A673 (cell line): ENCODE results near the gene CUL9. TPM values are rescaled to one million over a fixed set of nuclear protein-coding genes. Genes with fewer than 3 reads are reported as not detected.

Experiments
- BruUV-seq: library from RNA; stranded (reverse); fragments of 400-500 nt; replicated peaks from 2 replicates; lab custom pipeline; 2021; lab: Mats Ljungman, UMichigan
- CTCF ChIA-PET: fragments of 300-600 bp; sonication (Branson Sonifier 250); formaldehyde crosslinking; loops from one replicate; lab custom pipeline; 2022; ENCODE audit warnings: antibody characterized with exemption; lab: Charles Lee
- POLR2A ChIA-PET: fragments of 300-600 bp; sonication (Branson Sonifier 250); formaldehyde crosslinking; loops from one replicate; lab custom pipeline; 2022; ENCODE audit warnings: antibody characterized with exemption; ENCODE audit not compliant: low non-redundant PET; lab: Charles Lee
- DNase-seq: peaks from one replicate; pipeline ENCODE4 v3.0.0-alpha.2; 2015; ENCODE audit warnings: low spot score
- H3K27ac ChIP-seq: fragments of 200-600 bp; sonication (generic); 2 replicates; pipeline ENCODE4 v1.5.1; 2016; ENCODE audit warnings: mixed run types, low read depth, mild to moderate bottlenecking, mixed read lengths, antibody characterized with exemption, low read length; ENCODE audit not compliant: poor library complexity, severe bottlenecking
- H3K27me3 ChIP-seq: fragments of 200-600 bp; sonication (generic); replicated peaks from 2 replicates; pipeline ENCODE4 v1.6.1; 2017; ENCODE audit warnings: mixed run types, low read depth, mild to moderate bottlenecking, mixed read lengths, antibody characterized with exemption, low read length; ENCODE audit not compliant: insufficient read depth, poor library complexity
- H3K36me3 ChIP-seq: fragments of 200-600 bp; sonication (generic); 2 replicates; pipeline ENCODE4 v1.6.1; 2016; ENCODE audit warnings: mixed run types, mild to moderate bottlenecking, mixed read lengths, antibody characterized with exemption, low read length; ENCODE audit not compliant: insufficient read depth, poor library complexity, severe bottlenecking
- H3K4me1 ChIP-seq: fragments of 200-600 bp; sonication (generic); 2 replicates; pipeline ENCODE4 v1.6.1; 2017; ENCODE audit warnings: mixed run types, mild to moderate bottlenecking, mixed read lengths, antibody characterized with exemption, low read length; ENCODE audit not compliant: insufficient read depth, poor library complexity, severe bottlenecking
- H3K4me3 ChIP-seq: fragments of 200-600 bp; sonication (generic); 2 replicates; pipeline ENCODE4 v1.5.1; 2016; ENCODE audit warnings: low read depth, mixed run types, mild to moderate bottlenecking, mixed read lengths, low read length; ENCODE audit not compliant: poor library complexity, severe bottlenecking
- H3K9me3 ChIP-seq: fragments of 200-600 bp; sonication (generic); 2 replicates; pipeline ENCODE4 v1.6.1; 2016; ENCODE audit warnings: mixed run types, low read depth, mild to moderate bottlenecking, mixed read lengths, antibody characterized with exemption, low read length; ENCODE audit not compliant: poor library complexity, severe bottlenecking
- EZH2 ChIP-seq: fragments of 200-600 bp; sonication (generic); IDR thresholded peaks from 2 replicates; pipeline ENCODE4 v1.6.1; 2017; ENCODE audit warnings: borderline replicate concordance, low read depth, mild to moderate bottlenecking, mixed read lengths, antibody characterized with exemption, low read length; ENCODE audit not compliant: poor library complexity, severe bottlenecking
- intact Hi-C: fragments of 100-400 bp; cut with micrococcal nuclease; formaldehyde crosslinking; loops from one replicate; pipeline ENCODE4 v1.10.0; 2022; ENCODE audit not compliant: unreplicated experiment
- total RNA-seq: library from RNA; stranded (reverse); gene quantifications from 2 replicates; pipeline ENCODE4 v1.2.3, GENCODE V29; 2021
- TF ChIP-seq, protein P1 (sequence below): fragments of 300-800, 200-600 bp; sonication (generic); conservative IDR thresholded peaks from 2 replicates; pipeline ENCODE4 v1.5.1; 2017; ENCODE audit warnings: low read depth, mild to moderate bottlenecking, antibody characterized with exemption, low read length, moderate library complexity, mixed read lengths

Gene CUL9
- total RNA-seq, 1 experiment from 2014 or later = 38.7 TPM

- Histone ChIP-seq H3K9me3 (no peaks in the 10 kb centered on the region), H3K4me1 (no peaks in the 10 kb centered on the region), H3K27me3 (no peaks in the 10 kb centered on the region), H3K36me3 (peaks cover 5% of the 10 kb centered on the region), H3K27ac (no peak overlapping the region), H3K4me3 (no peak overlapping the region)
- no TSS peak for BruUV-seq
- intact Hi-C loops = no loop called here
- POLR2A ChIA-PET = no interaction called here
- DNase-seq = no peak
- CTCF ChIA-PET = no interaction called here
- TF ChIP-seq EZH2 = no peak
- TF ChIP-seq, protein P1, sequence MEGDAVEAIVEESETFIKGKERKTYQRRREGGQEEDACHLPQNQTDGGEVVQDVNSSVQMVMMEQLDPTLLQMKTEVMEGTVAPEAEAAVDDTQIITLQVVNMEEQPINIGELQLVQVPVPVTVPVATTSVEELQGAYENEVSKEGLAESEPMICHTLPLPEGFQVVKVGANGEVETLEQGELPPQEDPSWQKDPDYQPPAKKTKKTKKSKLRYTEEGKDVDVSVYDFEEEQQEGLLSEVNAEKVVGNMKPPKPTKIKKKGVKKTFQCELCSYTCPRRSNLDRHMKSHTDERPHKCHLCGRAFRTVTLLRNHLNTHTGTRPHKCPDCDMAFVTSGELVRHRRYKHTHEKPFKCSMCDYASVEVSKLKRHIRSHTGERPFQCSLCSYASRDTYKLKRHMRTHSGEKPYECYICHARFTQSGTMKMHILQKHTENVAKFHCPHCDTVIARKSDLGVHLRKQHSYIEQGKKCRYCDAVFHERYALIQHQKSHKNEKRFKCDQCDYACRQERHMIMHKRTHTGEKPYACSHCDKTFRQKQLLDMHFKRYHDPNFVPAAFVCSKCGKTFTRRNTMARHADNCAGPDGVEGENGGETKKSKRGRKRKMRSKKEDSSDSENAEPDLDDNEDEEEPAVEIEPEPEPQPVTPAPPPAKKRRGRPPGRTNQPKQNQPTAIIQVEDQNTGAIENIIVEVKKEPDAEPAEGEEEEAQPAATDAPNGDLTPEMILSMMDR = no peak
Measured at GRCh38 chr6:43216200-43216599, 34.2 kb downstream of the CUL9 start.

DNA sequence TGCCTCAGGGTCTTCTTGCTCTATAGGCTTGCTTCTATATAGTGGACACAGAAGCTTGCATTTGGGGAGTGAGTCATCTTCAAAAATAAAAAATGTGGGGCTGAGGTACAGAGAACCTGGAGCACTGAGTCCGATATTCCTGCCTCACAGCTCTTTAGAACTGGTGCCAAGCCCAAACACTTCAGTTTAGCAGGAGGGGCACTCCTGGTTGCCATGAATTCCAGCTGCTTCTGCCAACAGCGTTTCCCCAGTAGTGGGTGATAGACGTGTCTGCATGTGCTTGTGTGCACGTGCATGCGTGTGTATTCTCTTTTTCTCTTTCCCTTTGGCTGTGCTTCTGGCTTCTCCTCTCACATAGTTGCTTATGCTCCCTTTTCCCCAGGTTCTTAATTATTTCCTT is 35.4 kb downstream of the CUL9 start:
- H3K27me3 ChIP-seq = no peaks in the 10 kb centered on the region
- no TSS peak for BruUV-seq
- peaks cover 5% of the 10 kb centered on the region for H3K36me3 ChIP-seq
- TF ChIP-seq EZH2 = no peak
- TF ChIP-seq, protein P1 = no peak
- CTCF ChIA-PET = no interaction called here
- no peak overlapping the region for H3K4me3 ChIP-seq
- DNase-seq = no peak
- H3K9me3 ChIP-seq = no peaks in the 10 kb centered on the region
- POLR2A ChIA-PET = no interaction called here
- no peaks in the 10 kb centered on the region for H3K4me1 ChIP-seq
- intact Hi-C loops = no loop called here
- no peak overlapping the region for H3K27ac ChIP-seq

GRCh38 chr6:43219119-43219518 is 37.1 kb downstream of the CUL9 start:
- H3K9me3 ChIP-seq = no peaks in the 10 kb centered on the region
- ChIA-PET POLR2A (no interaction called here), CTCF (no interaction called here)
- H3K27me3 ChIP-seq = no peaks in the 10 kb centered on the region
- intact Hi-C loops = no loop called here
- no peaks in the 10 kb centered on the region for H3K4me1 ChIP-seq
- H3K27ac ChIP-seq = no peak overlapping the region
- TF ChIP-seq, protein P1 = no peak
- no peak for TF ChIP-seq EZH2
- no peak overlapping the region for H3K4me3 ChIP-seq
- H3K36me3 ChIP-seq = peaks cover 13% of the 10 kb centered on the region
- no peak for DNase-seq
- BruUV-seq = no TSS peak
